Stomach (tissue), 9 donors: ENCODE data around the gene KIF17. TPM values are rescaled to one million over a fixed set of nuclear protein-coding genes. Genes with fewer than 3 reads are reported as not detected.
A peak's percentile ranks its signal among the peaks of the same experiment; 100 is the strongest.

ENCODE experiments used
- DNase-seq, 2 donors: peaks; one replicate each; pipeline versions ENCODE4 v3.0.0 to v3.0.0-alpha.2; 2013 to 2019
- H3K27ac ChIP-seq, 5 donors: fragments of 200-600 bp in 4 of 5; sonication (generic) in 4 of 5; one replicate each; pipeline ENCODE4 v1.5.1; 2013 to 2019; ENCODE audit warnings: mild to moderate bottlenecking in 1 of 5, moderate library complexity in 1 of 5
- H3K27me3 ChIP-seq, 3 donors: fragments of 200-600 bp; sonication (generic); one replicate each; pipeline ENCODE4 v1.5.1; 2017 to 2019; ENCODE audit warnings: mixed run types in 1 of 3
- H3K36me3 ChIP-seq, 4 donors: fragments of 200-600 bp; sonication (generic); 1 replicate in 3 of 4; 2 replicates in 1 of 4; pipeline ENCODE4 v1.5.1; 2016 to 2019
- H3K4me1 ChIP-seq, 4 donors: fragments of 200-600 bp; sonication (generic); one replicate each; pipeline ENCODE4 v1.5.1; 2016 to 2019
- H3K4me3 ChIP-seq, 4 donors: fragments of 200-600 bp; sonication (generic) in 3 of 4; one replicate each; pipeline ENCODE4 v1.5.1; 2016 to 2019; ENCODE audit warnings: mild to moderate bottlenecking in 1 of 4
- H3K9me3 ChIP-seq, 4 donors: fragments of 200-600 bp; sonication (generic); one replicate each; pipeline ENCODE4 v1.5.1; 2016 to 2019
- CTCF ChIP-seq, 7 experiments: fragments of 450-650 bp in 4 of 7; fragments of 200-600 bp in 3 of 7; sonication (generic) in 3 of 7; IDR thresholded peaks; one replicate each; pipeline ENCODE4 v1.5.1; 2016 to 2019; ENCODE audit warnings: antibody characterized with exemption in 7 of 7, control low read depth in 2 of 7, mild to moderate bottlenecking in 1 of 7
- EP300 ChIP-seq: sonication (generic); formaldehyde crosslinking; IDR thresholded peaks from one replicate; pipeline ENCODE4 v1.6.1; 2017; ENCODE audit warnings: antibody characterized with exemption
- POLR2A ChIP-seq, 4 donors: fragments of 450-650 bp; IDR thresholded peaks; one replicate each; pipeline ENCODE4 v1.6.1; 2016; ENCODE audit warnings: antibody characterized with exemption in 4 of 4, control low read depth in 2 of 4, mild to moderate bottlenecking in 1 of 4, moderate library complexity in 1 of 4
- POLR2AphosphoS5 ChIP-seq, 3 donors: sonication (generic); formaldehyde crosslinking; IDR thresholded peaks; one replicate each; pipeline ENCODE4 v1.6.1; 2016; ENCODE audit warnings: antibody characterized with exemption in 3 of 3
- WGBS, 5 donors: extraction: QIAGEN DNeasy Blood & Tissue Kit in 3 of 5; methylation state at CpG; one replicate each; pipeline versions ENCODE4 v1.1.5 to v1.1.7; 2013 to 2018; 5-methylcytosine and 5-hydroxymethylcytosine counted together
- intact Hi-C: fragments of 100-400 bp; cut with DNase I; formaldehyde crosslinking; loops from one replicate; pipeline ENCODE4 v1.15.1; 2023; ENCODE audit warnings: low total_unique reads
- polyA plus RNA-seq, 3 donors: library from polyadenylated mRNA; stranded (reverse); fragments of 200-250 nt; gene quantifications; one replicate each; pipeline ENCODE4 v1.2.3, GENCODE V29; 2013
- total RNA-seq, 5 donors: library from RNA; depleted of rRNA; stranded (reverse); fragments of >200 nt; gene quantifications; one replicate each; pipeline versions ENCODE4 v1.1.0 to v1.2.3, GENCODE V29; 2014 to 2016
- donor health status: healthy with polysubstance abuse.
- donor health status: Bipolar disorder and iron deficiency.
- donor health status: healthy.

Gene KIF17
- total and polyA plus RNA-seq, 8 donors, result 0.56 to 1.5 (median 1.3) TPM; not detected in 3

- Histone ChIP-seq H3K4me3 (no peak overlapping the region), H3K36me3 (no peaks in the 10 kb centered on the region), H3K9me3 (no peaks in the 10 kb centered on the region), H3K27ac (no peak overlapping the region), H3K4me1 (peaks cover 8 to 12% (median 11%) of the 10 kb centered on the region in 4 donors), H3K27me3 (peaks cover 0 to 46% (median 25%) of the 10 kb centered on the region in 3 donors)
- intact Hi-C loops, result no loop called here
- no peak for DNase-seq
- WGBS, 5 donors, result 61 to 78% (median 66%) methylated on average over 13 of the region's 13 CpGs
- TF ChIP-seq POLR2A (IDR thresholded peaks at IDR 0.05) (no peak), POLR2AphosphoS5 (IDR thresholded peaks at IDR 0.05) (no peak), EP300 (no peak), CTCF (IDR thresholded peaks at IDR 0.05) (no peak)
Observed at GRCh38 chr1:20716232-20716631, 1.6 kb downstream of the KIF17 start.

- Histone ChIP-seq H3K4me3 (no peak overlapping the region), H3K27ac (no peak overlapping the region), H3K36me3 (no peaks in the 10 kb centered on the region), H3K9me3 (no peaks in the 10 kb centered on the region), H3K4me1 (peaks cover 8 to 12% (median 11%) of the 10 kb centered on the region in 4 donors), H3K27me3 (peaks cover 0 to 46% (median 25%) of the 10 kb centered on the region in 3 donors)
- DNase-seq, result no peak
- no peak for TF ChIP-seq POLR2A (IDR thresholded peaks at IDR 0.05)
- 83 to 92% (median 90%) methylated on average over 2 to 15 of the region's 15 CpGs for WGBS, 5 donors
- intact Hi-C loops, result no loop called here
Observed at GRCh38 chr1:20715406-20715805, 2.4 kb downstream of the KIF17 start.

DNA sequence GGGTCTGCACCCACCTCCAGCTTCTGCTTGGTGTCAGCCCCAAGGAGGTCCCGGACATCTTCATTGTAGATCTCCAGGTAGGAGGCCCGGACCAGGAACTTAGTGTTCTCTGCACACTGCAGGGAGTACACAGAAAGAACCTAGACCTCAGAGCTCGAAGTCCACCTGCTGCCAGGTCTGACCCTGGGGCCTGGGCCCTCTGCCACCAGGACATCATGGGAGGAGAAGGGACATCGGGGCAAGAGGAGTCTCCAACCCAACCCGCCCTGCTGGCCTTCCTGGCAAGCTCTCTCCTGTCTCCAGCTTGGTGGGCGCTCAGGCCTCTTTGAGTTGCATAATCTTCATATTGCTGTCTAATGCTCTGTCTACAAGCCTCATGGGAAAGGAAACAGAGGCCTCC is 4.4 kb downstream of the KIF17 start:
- H3K27ac ChIP-seq, result no peak overlapping the region
- peaks cover 8 to 12% (median 11%) of the 10 kb centered on the region in 4 donors for H3K4me1 ChIP-seq

GRCh38 chr1:20712215-20712577 is 5.6 kb downstream of the KIF17 start:
- Histone ChIP-seq H3K36me3 (no peaks in the 10 kb centered on the region), H3K4me3 (no peak overlapping the region), H3K4me1 (peaks cover 1 to 3% (median 2%) of the 10 kb centered on the region in 4 donors), H3K27me3 (peaks cover 0 to 32% (median 19%) of the 10 kb centered on the region in 3 donors), H3K9me3 (no peaks in the 10 kb centered on the region), H3K27ac (no peak overlapping the region)
- TF ChIP-seq EP300 (no peak), CTCF (IDR thresholded peaks at IDR 0.05) (no peak), POLR2AphosphoS5 (IDR thresholded peaks at IDR 0.05) (no peak), POLR2A (IDR thresholded peaks at IDR 0.05) (no peak)
- intact Hi-C loops, result no loop called here
- no peak for DNase-seq
- 76 to 92% (median 87%) methylated on average over 6 of the region's 6 CpGs for WGBS, 5 donors

More for the DNA sequence above, 4.4 kb downstream of the KIF17 start:
- no peak overlapping the region for H3K4me3 ChIP-seq
- intact Hi-C loops, result no loop called here
- 82 to 94% (median 87%) methylated on average over 6 of the region's 6 CpGs for WGBS, 5 donors
- no peaks in the 10 kb centered on the region for H3K9me3 ChIP-seq
- peaks cover 0 to 42% (median 25%) of the 10 kb centered on the region in 3 donors for H3K27me3 ChIP-seq
- H3K36me3 ChIP-seq, result no peaks in the 10 kb centered on the region
- TF ChIP-seq POLR2A (IDR thresholded peaks at IDR 0.05) (no peak), EP300 (no peak), CTCF (IDR thresholded peaks at IDR 0.05) (no peak)
- no peak for DNase-seq

GRCh38 chr1:20711285-20712214 is 6.3 kb downstream of the KIF17 start:
- H3K4me3 ChIP-seq, result no peak overlapping the region
- H3K36me3 ChIP-seq, result no peaks in the 10 kb centered on the region
- no peaks in the 10 kb centered on the region for H3K4me1 ChIP-seq
- TF ChIP-seq CTCF (IDR thresholded peaks at IDR 0.05) (no peak), EP300 (no peak), POLR2A (IDR thresholded peaks at IDR 0.05) (no peak), POLR2AphosphoS5 (IDR thresholded peaks at IDR 0.05) (no peak)
- H3K9me3 ChIP-seq, result no peaks in the 10 kb centered on the region
- peak in 1 of 2 donors; percentile 45 for DNase-seq
- 81 to 85% (median 85%) methylated on average over 18 to 29 of the region's 29 CpGs for WGBS, 5 donors
- no peak overlapping the region for H3K27ac ChIP-seq
- intact Hi-C loops, result no loop called here
- H3K27me3 ChIP-seq, result peaks cover 0 to 25% (median 12%) of the 10 kb centered on the region in 3 donors
